Spleen (tissue), 7 donors: ENCODE measurements around the gene SNAPC2.

Experiments
- CTCF ChIP-seq, 11 experiments: fragments of 200-600 bp in 7 of 11; fragments of 450-650 bp in 4 of 11; sonication (generic) in 4 of 11; IDR thresholded peaks in 8 of 11; conservative IDR thresholded peaks in 3 of 11; 1 replicate in 7 of 11; 2 replicates in 4 of 11; pipeline versions ENCODE4 v1.4.0 to v1.8.0; 2016 to 2021; ENCODE audit warnings: antibody characterized with exemption in 11 of 11, inconsistent platforms in 4 of 11, mild to moderate bottlenecking in 1 of 11
- POLR2A ChIP-seq, 3 donors: fragments of 450-650 bp; IDR thresholded peaks; one replicate each; pipeline ENCODE4 v1.5.1; 2017; ENCODE audit warnings: antibody characterized with exemption in 3 of 3, mild to moderate bottlenecking in 1 of 3
- POLR2AphosphoS5 ChIP-seq, 3 donors: sonication (generic); formaldehyde crosslinking; IDR thresholded peaks; one replicate each; pipeline ENCODE4 v1.5.1; 2017; ENCODE audit warnings: antibody characterized with exemption in 3 of 3
- donor health status: DM: no; HTN: no; CAD: no; lungs with moderate emphysema.
- donor health status: DM: no; HTN: no; CAD: no.
- donor health status: DM: no; HTN: no; CAD: no.

DNA sequence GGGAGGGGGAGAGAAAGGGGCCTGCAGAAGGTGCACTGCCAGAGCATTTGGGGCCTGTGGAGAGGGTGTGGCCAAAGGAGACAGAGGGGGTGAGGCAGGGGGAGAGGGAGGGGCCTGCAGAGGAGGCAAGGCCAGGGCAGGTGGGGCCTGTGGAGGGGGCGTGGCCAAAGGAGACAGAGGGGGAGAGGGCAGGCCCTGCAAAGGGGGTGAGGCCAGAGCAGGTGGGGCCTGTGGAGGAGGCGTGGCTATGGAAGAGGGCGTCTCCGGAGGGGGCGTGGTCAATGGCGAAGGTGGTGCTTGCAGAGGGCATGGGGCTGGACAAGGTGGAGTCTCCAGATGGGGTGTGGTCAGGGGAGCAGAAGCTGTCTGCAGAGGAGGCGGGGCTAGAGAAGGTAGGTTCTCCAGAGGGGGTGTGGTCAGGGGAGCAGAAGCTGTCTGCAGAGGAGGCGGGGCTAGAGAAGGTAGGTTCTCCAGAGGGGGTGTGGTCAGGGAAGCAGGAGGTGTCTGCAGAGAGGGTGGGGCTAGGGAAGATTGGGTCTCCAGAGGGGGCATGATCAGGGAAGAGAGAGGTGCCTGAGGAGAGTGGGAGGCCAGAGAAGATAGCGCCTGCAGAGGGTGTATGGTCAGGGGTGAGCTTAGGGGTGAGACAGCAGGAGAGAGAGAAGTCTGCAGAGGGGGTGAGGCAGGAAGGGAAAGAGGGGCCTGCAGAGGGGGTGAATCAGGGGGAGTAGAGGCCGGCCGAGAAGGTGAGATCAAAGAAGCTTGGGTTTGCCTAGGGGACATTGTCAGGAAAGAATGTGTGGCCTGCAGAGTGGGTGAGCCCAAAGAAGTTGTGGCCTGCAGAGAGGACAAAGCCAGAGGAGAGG, 49.3 kb upstream of the SNAPC2 start:
- TF ChIP-seq POLR2AphosphoS5 (IDR thresholded peaks at IDR 0.05), result no peak
- TF ChIP-seq CTCF (IDR thresholded peaks at IDR 0.05 in 8 of 11, conservative IDR thresholded peaks at IDR 0.05 in 3 of 11), result no peak
- TF ChIP-seq POLR2A (IDR thresholded peaks at IDR 0.05), result no peak
